HG03045 (cell line): ENCODE data around the gene TSPAN18.

ENCODE experiments used
- ATAC-seq: cut with Tn5 transposase; IDR thresholded peaks from one replicate; pipeline ENCODE4 v1.9.1; 2021; ENCODE audit warnings: mild to moderate bottlenecking, moderate library complexity; ENCODE audit not compliant: unreplicated experiment

Gene TSPAN18

GRCh38 chr11:44840085-44840478 lies 113.3 kb downstream of the TSPAN18 start:
- ATAC-seq: no peak

- ATAC-seq: no peak
Observed at GRCh38 chr11:44840521-44841251, 113.9 kb downstream of the TSPAN18 start.

- ATAC-seq: no peak
Observed at GRCh38 chr11:44842220-44842619, 115.5 kb downstream of the TSPAN18 start.

GRCh38 chr11:44846852-44847251 lies 120.1 kb downstream of the TSPAN18 start:
- ATAC-seq: no peak

- ATAC-seq: no peak
Observed at GRCh38 chr11:44847316-44847715, 120.6 kb downstream of the TSPAN18 start.

GRCh38 chr11:44848203-44848962 lies 121.6 kb downstream of the TSPAN18 start:
- no peak for ATAC-seq

- no peak for ATAC-seq
Observed at GRCh38 chr11:44848963-44849350, 122.2 kb downstream of the TSPAN18 start.

- ATAC-seq: no peak
Observed at GRCh38 chr11:44849424-44849823, 122.7 kb downstream of the TSPAN18 start.

GRCh38 chr11:44849922-44850321 lies 123.2 kb downstream of the TSPAN18 start:
- no peak for ATAC-seq

- no peak for ATAC-seq
Observed at GRCh38 chr11:44851496-44851895, 124.7 kb downstream of the TSPAN18 start.

GRCh38 chr11:44852159-44852747 lies 125.5 kb downstream of the TSPAN18 start:
- ATAC-seq: no peak

- no peak for ATAC-seq
Observed at GRCh38 chr11:44852952-44853351, 126.2 kb downstream of the TSPAN18 start.

- ATAC-seq: no peak
Observed at GRCh38 chr11:44853666-44854065, 126.9 kb downstream of the TSPAN18 start.

- ATAC-seq: no peak
Observed at GRCh38 chr11:44854086-44854485, 127.3 kb downstream of the TSPAN18 start.

- ATAC-seq: no peak
Observed at GRCh38 chr11:44854741-44855492, 128.2 kb downstream of the TSPAN18 start.

- no peak for ATAC-seq
Observed at GRCh38 chr11:44855493-44855849, 128.7 kb downstream of the TSPAN18 start.

- no peak for ATAC-seq
Observed at GRCh38 chr11:44857490-44858090, 130.8 kb downstream of the TSPAN18 start.

- no peak for ATAC-seq
Observed at GRCh38 chr11:44858796-44859527, 132.2 kb downstream of the TSPAN18 start.

GRCh38 chr11:44859528-44859925 lies 132.8 kb downstream of the TSPAN18 start:
- ATAC-seq: no peak

- ATAC-seq: no peak
Observed at GRCh38 chr11:44860346-44860745, 133.6 kb downstream of the TSPAN18 start.
